OCI-LY7 (cell line): ENCODE results near the gene PLXNA4. TPM values are rescaled to one million over a fixed set of nuclear protein-coding genes. Genes with fewer than 3 reads are reported as not detected.

Experiments
- BruUV-seq: library from RNA; stranded (reverse); fragments of 400-500 nt; replicated peaks from 2 replicates; lab custom pipeline; 2021; lab: Mats Ljungman, UMichigan
- CTCF ChIA-PET: fragments of 300-600 bp; sonication (Branson Sonifier 250); formaldehyde crosslinking; loops from one replicate; lab custom pipeline; 2022; ENCODE audit warnings: antibody characterized with exemption; ENCODE audit not compliant: unreplicated experiment; lab: Charles Lee
- POLR2A ChIA-PET: fragments of 300-600 bp; sonication (Branson Sonifier 250); formaldehyde crosslinking; loops from one replicate; lab custom pipeline; 2022; ENCODE audit warnings: antibody characterized with exemption; lab: Charles Lee
- DNase-seq: peaks from one replicate; pipeline ENCODE4 v3.0.0-alpha.2; 2015; ENCODE audit warnings: low spot score
- H2AFZ ChIP-seq: fragments of 200-600 bp; sonication (generic), shearing (Covaris generic); 2 replicates; pipeline ENCODE4 v1.6.1; 2014; ENCODE audit warnings: mild to moderate bottlenecking, antibody characterized with exemption, low read length, moderate library complexity
- H3K27ac ChIP-seq: fragments of 200-600 bp; sonication (generic); 2 replicates; pipeline ENCODE4 v1.5.1; 2014; ENCODE audit warnings: mixed run types, low read depth, mild to moderate bottlenecking, moderate library complexity, low read length, inconsistent platforms; ENCODE audit not compliant: poor library complexity, severe bottlenecking
- H3K36me3 ChIP-seq: fragments of 200-600 bp; sonication (generic); 2 replicates; pipeline ENCODE4 v1.6.1; 2014; ENCODE audit warnings: mild to moderate bottlenecking, antibody characterized with exemption, low read length, moderate library complexity, mixed read lengths; ENCODE audit not compliant: insufficient read depth
- H3K4me1 ChIP-seq: fragments of 200-600 bp; sonication (generic); 2 replicates; pipeline ENCODE4 v1.5.1; 2014; ENCODE audit warnings: mild to moderate bottlenecking, low read length; ENCODE audit not compliant: insufficient read depth, poor library complexity, severe bottlenecking
- H3K4me2 ChIP-seq: fragments of 200-600 bp; sonication (generic); 2 replicates; pipeline ENCODE4 v1.6.1; 2014; ENCODE audit warnings: mild to moderate bottlenecking, low read length
- H3K4me3 ChIP-seq: fragments of 200-600 bp; sonication (generic); 2 replicates; pipeline ENCODE4 v1.5.1; 2014; ENCODE audit warnings: mild to moderate bottlenecking, low read depth, low read length; ENCODE audit not compliant: poor library complexity, severe bottlenecking
- H3K79me2 ChIP-seq: fragments of 200-600 bp; sonication (generic); 2 replicates; pipeline ENCODE4 v1.6.1; 2016; ENCODE audit warnings: low read depth, mild to moderate bottlenecking, low read length, moderate library complexity, mixed read lengths; ENCODE audit not compliant: insufficient read depth
- H3K9me2 ChIP-seq: fragments of 200-600 bp; sonication (generic); 2 replicates; pipeline ENCODE4 v1.6.1; 2016; ENCODE audit warnings: mild to moderate bottlenecking, low read length, mixed read lengths; ENCODE audit not compliant: insufficient read depth
- H3K9me3 ChIP-seq: fragments of 200-600 bp; sonication (generic); 2 replicates; pipeline ENCODE4 v1.6.1; 2014; ENCODE audit warnings: mild to moderate bottlenecking, mixed run types, low read length, mixed read lengths
- H4K20me1 ChIP-seq: fragments of 200-600 bp; sonication (generic); 2 replicates; pipeline ENCODE4 v1.6.1; 2014; ENCODE audit warnings: mild to moderate bottlenecking, antibody characterized with exemption, low read length, moderate library complexity, mixed read lengths; ENCODE audit not compliant: insufficient read depth
- CTCF ChIP-seq: fragments of 200-600 bp; sonication (generic); conservative IDR thresholded peaks from 2 replicates; pipeline ENCODE4 v1.5.1; 2014; ENCODE audit warnings: mild to moderate bottlenecking, antibody characterized with exemption, low read length, moderate library complexity, mixed read lengths
- EZH2phosphoT487 ChIP-seq: fragments of 200-600 bp; sonication (generic); IDR thresholded peaks from 2 replicates; pipeline ENCODE4 v1.6.1; 2018; ENCODE audit warnings: low read depth, borderline replicate concordance, mild to moderate bottlenecking, mixed run types, antibody characterized with exemption, low read length, moderate library complexity, mixed read lengths
- intact Hi-C: fragments of 100-400 bp; cut with micrococcal nuclease; formaldehyde crosslinking; loops from one replicate; pipeline ENCODE4 v1.10.0; 2022; ENCODE audit not compliant: unreplicated experiment
- total RNA-seq, 2 experiments: library from RNA; depleted of rRNA in 1 of 2; stranded (reverse); fragments of >200 nt in 1 of 2; shearing (Covaris generic) in 1 of 2; gene quantifications; 2 replicates each; pipeline ENCODE4 v1.2.3, GENCODE V29; 2014 to 2022

PLXNA4 gene
- total RNA-seq, 2 experiments from 2014 or later, result not detected

GRCh38 chr7:132276976-132277725, 299.1 kb downstream of the PLXNA4 start:
- CTCF ChIA-PET, result no interaction called here
- no peaks in the 10 kb centered on the region for H3K9me3 ChIP-seq
- no TSS peak for BruUV-seq
- H3K27ac ChIP-seq, result no peak overlapping the region
- POLR2A ChIA-PET, result no interaction called here
- intact Hi-C loops, result no loop called here
- no peaks in the 10 kb centered on the region for H4K20me1 ChIP-seq
- no peak for TF ChIP-seq EZH2phosphoT487
- no peak for TF ChIP-seq CTCF
- H3K36me3 ChIP-seq, result no peaks in the 10 kb centered on the region
- H3K4me3 ChIP-seq, result no peak overlapping the region
- H2AFZ ChIP-seq, result no peak overlapping the region
- no peaks in the 10 kb centered on the region for H3K9me2 ChIP-seq
- H3K4me1 ChIP-seq, result no peaks in the 10 kb centered on the region
- H3K4me2 ChIP-seq, result no peak overlapping the region
- no peak for DNase-seq
- no peaks in the 10 kb centered on the region for H3K79me2 ChIP-seq

- no TSS peak for BruUV-seq
- H4K20me1 ChIP-seq, result no peaks in the 10 kb centered on the region
- no peaks in the 10 kb centered on the region for H3K9me2 ChIP-seq
- H3K4me3 ChIP-seq, result no peak overlapping the region
- ChIA-PET CTCF (no interaction called here), POLR2A (no interaction called here)
- no peaks in the 10 kb centered on the region for H3K9me3 ChIP-seq
- no peaks in the 10 kb centered on the region for H3K4me1 ChIP-seq
- H3K4me2 ChIP-seq, result no peak overlapping the region
- H3K27ac ChIP-seq, result no peak overlapping the region
- intact Hi-C loops, result no loop called here
- H3K36me3 ChIP-seq, result no peaks in the 10 kb centered on the region
- no peak for DNase-seq
- no peak for TF ChIP-seq CTCF
- no peak for TF ChIP-seq EZH2phosphoT487
- H3K79me2 ChIP-seq, result no peaks in the 10 kb centered on the region
- no peak overlapping the region for H2AFZ ChIP-seq
These were observed 300.0 kb downstream of the PLXNA4 start for GRCh38 chr7:132276234-132276630.

- BruUV-seq, result no TSS peak
- Histone ChIP-seq H3K4me1 (no peaks in the 10 kb centered on the region), H3K79me2 (no peaks in the 10 kb centered on the region), H2AFZ (no peak overlapping the region), H3K27ac (no peak overlapping the region), H3K9me3 (no peaks in the 10 kb centered on the region), H3K4me3 (no peak overlapping the region), H3K9me2 (no peaks in the 10 kb centered on the region), H3K4me2 (no peak overlapping the region), H4K20me1 (no peaks in the 10 kb centered on the region), H3K36me3 (no peaks in the 10 kb centered on the region)
- TF ChIP-seq CTCF (no peak), EZH2phosphoT487 (no peak)
- POLR2A ChIA-PET, result interaction anchor here (0.8 kb wide), 1 partner anchor 20 kb away, joined by 4 read pairs; no protein-coding TSS in a partner anchor
- intact Hi-C loops, result no loop called here
- CTCF ChIA-PET, result no interaction called here
- no peak for DNase-seq
These were observed 300.6 kb downstream of the PLXNA4 start for GRCh38 chr7:132275416-132276233.
